ENCODE measurements around the gene TMTC1. TPM values are rescaled to one million over a fixed set of nuclear protein-coding genes. Genes with fewer than 3 reads are reported as not detected.

The TMTC1 gene
- total RNA-seq, 2 donors from 2014 or later = 3.3 to 6.3 TPM

DNA sequence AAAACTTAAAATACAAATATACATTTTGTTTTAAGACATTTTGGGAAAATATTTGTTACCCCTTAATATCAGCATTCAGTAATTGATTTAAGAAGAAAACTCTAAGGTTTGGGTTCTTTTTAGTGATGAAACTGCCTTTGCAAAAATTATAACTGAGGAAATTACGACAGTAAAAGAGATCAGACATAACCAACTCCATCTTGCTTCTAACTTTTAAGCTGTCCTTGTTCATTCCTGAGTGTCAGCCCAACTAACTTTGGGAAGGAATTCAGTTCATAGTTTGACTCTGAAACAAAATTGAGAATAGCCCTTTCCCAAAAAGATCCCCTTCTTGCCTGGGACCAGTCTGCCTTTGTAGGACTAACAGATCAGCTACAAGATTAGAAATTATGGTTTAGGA is 93.0 kb downstream of the TMTC1 start:
- Histone ChIP-seq H3K4me1 (no peaks in the 10 kb centered on the region), H3K9ac (ENCODE audit: low read depth in 2 of 2, low read length in 2 of 2) (no peak overlapping the region), H3K9me3 (no peaks in the 10 kb centered on the region), H3K36me3 (no peaks in the 10 kb centered on the region), H3K4me3 (no peak overlapping the region), H3K27me3 (no peaks in the 10 kb centered on the region), H3K27ac (no peak overlapping the region)
- TF ChIP-seq, protein P1, sequence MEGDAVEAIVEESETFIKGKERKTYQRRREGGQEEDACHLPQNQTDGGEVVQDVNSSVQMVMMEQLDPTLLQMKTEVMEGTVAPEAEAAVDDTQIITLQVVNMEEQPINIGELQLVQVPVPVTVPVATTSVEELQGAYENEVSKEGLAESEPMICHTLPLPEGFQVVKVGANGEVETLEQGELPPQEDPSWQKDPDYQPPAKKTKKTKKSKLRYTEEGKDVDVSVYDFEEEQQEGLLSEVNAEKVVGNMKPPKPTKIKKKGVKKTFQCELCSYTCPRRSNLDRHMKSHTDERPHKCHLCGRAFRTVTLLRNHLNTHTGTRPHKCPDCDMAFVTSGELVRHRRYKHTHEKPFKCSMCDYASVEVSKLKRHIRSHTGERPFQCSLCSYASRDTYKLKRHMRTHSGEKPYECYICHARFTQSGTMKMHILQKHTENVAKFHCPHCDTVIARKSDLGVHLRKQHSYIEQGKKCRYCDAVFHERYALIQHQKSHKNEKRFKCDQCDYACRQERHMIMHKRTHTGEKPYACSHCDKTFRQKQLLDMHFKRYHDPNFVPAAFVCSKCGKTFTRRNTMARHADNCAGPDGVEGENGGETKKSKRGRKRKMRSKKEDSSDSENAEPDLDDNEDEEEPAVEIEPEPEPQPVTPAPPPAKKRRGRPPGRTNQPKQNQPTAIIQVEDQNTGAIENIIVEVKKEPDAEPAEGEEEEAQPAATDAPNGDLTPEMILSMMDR (IDR thresholded peaks at IDR 0.05) = no peak
- intact Hi-C loops (cut with DNase I) = no loop called here
- DNase-seq = no peak

DNA sequence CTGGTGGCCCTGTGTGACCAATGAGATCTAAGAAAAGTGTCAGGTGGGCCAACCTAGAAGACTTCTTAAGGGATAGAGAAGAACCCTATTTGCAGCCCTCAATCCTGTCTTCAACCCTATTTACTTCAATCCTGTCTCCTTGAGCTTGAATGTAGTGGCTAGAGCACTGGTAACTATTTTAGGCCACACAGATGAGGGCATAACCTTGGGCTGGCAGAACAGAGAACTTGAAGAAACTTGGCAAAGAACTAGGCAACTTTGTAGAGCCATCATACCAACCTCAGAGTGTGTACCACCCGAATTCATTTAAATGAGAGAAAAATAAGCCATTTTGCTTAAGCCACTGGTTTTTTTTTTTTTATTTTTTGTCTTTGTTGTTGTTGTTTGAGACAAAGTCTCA is 94.8 kb downstream of the TMTC1 start:
- Histone ChIP-seq H3K9me3 (no peaks in the 10 kb centered on the region), H3K27me3 (no peaks in the 10 kb centered on the region), H3K36me3 (no peaks in the 10 kb centered on the region), H3K9ac (ENCODE audit: low read depth in 2 of 2, low read length in 2 of 2) (no peak overlapping the region), H3K4me1 (no peaks in the 10 kb centered on the region), H3K4me3 (no peak overlapping the region), H3K27ac (no peak overlapping the region)
- intact Hi-C loops (cut with DNase I) = no loop called here
- TF ChIP-seq, protein P1 (IDR thresholded peaks at IDR 0.05) = no peak
- no peak for DNase-seq

DNA sequence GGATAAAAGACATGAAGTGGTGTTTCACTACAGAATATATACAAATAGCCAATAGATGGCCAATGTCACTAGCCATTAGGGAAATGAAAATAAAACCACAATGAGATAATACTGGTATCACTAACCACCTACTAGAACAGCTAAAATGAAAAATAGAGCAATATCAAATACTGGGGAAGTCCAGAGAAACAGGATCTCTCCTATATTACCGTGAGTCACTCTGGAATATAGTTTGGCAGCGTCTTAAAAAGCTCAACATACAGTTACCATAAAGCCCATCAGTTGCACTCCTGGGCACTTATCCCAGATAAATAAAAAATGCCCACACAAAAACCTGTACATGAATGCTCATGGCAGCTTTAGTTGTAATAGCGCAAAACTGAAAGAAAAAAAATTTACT is 101.7 kb downstream of the TMTC1 start:
- no peaks in the 10 kb centered on the region for H3K27me3 ChIP-seq
- no peak overlapping the region for H3K9ac ChIP-seq (ENCODE audit: low read depth in 2 of 2, low read length in 2 of 2)
- intact Hi-C loops (cut with DNase I) = no loop called here
- H3K4me3 ChIP-seq = no peak overlapping the region
- no peak overlapping the region for H3K27ac ChIP-seq
- H3K36me3 ChIP-seq = no peaks in the 10 kb centered on the region
- no peaks in the 10 kb centered on the region for H3K4me1 ChIP-seq
- TF ChIP-seq, protein P1 (IDR thresholded peaks at IDR 0.05) = no peak
- no peak for DNase-seq
- no peaks in the 10 kb centered on the region for H3K9me3 ChIP-seq

DNA sequence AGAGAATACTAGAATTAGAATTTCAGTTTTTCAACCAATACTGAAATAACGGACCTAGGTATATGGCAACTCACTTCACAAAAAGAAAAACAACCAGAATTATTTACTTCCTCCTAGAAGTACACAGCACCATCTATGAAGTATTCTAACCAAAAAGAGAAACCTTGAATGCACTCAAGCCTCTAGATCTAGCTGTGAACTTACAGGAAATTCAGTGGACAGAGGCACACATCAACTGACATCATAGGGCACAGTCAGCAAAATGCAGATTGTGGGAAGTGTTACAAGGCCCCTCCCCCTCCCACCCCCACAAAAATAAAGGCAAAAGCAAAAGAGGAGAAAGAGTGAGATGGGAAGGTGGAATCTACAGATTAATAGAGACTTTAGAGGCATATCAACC is 102.4 kb downstream of the TMTC1 start:
- Histone ChIP-seq H3K36me3 (no peaks in the 10 kb centered on the region), H3K4me3 (no peak overlapping the region), H3K4me1 (no peaks in the 10 kb centered on the region), H3K27ac (no peak overlapping the region), H3K9ac (ENCODE audit: low read depth in 2 of 2, low read length in 2 of 2) (no peak overlapping the region), H3K27me3 (no peaks in the 10 kb centered on the region), H3K9me3 (no peaks in the 10 kb centered on the region)
- intact Hi-C loops (cut with DNase I) = no loop called here
- DNase-seq = no peak
- TF ChIP-seq, protein P1 (IDR thresholded peaks at IDR 0.05) = no peak

DNA sequence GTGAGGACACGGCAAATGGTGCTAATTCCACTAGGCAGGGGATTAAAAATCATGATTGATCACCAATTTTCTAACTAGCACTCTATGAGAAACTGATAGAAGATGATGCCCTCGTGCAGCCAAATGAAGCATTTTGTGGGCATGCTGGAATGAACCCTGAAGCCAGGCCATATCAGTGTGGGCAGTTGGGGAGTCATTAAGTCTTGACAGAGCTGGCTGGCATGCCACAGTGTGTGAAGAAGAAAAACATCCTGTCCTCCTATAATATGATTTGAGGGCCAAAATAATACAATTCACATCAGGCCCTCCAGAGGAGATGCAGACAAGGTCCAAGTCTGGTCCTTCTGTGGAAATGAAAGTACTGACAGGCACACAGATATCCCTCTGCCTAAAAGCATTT is 107.1 kb downstream of the TMTC1 start:
- no peak for DNase-seq
- no peaks in the 10 kb centered on the region for H3K9me3 ChIP-seq
- H3K27ac ChIP-seq = no peak overlapping the region
- no peaks in the 10 kb centered on the region for H3K27me3 ChIP-seq
- H3K4me3 ChIP-seq = no peak overlapping the region
- no peaks in the 10 kb centered on the region for H3K4me1 ChIP-seq
- TF ChIP-seq, protein P1 (IDR thresholded peaks at IDR 0.05) = no peak
- no peaks in the 10 kb centered on the region for H3K36me3 ChIP-seq
- intact Hi-C loops (cut with DNase I) = no loop called here
- H3K9ac ChIP-seq (ENCODE audit: low read depth in 2 of 2, low read length in 2 of 2) = no peak overlapping the region

DNA sequence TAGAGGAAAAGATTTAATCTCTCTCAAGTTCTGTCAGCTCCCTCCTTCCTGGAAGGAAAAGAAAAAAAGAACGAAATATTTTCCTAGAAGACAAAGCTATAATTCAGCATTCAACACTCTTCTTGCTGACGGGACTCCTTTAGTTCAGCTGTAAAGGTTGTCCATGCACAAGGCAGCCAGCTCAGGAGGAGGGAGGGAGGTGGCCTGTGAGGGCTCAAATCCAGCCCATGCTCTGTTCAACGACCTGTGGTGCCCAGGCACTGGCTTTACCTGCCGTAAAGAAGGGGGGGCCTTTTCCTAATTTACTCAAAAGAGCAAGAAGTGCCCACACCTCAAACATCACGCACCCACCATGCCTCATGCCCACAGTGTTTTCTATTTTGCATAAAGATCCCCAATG is 109.3 kb downstream of the TMTC1 start:
- TF ChIP-seq, protein P1 (IDR thresholded peaks at IDR 0.05) = no peak
- no peaks in the 10 kb centered on the region for H3K36me3 ChIP-seq
- no peaks in the 10 kb centered on the region for H3K4me1 ChIP-seq

More for the DNA sequence above, 109.3 kb downstream of the TMTC1 start:
- DNase-seq = no peak
- H3K27ac ChIP-seq = no peak overlapping the region
- no peak overlapping the region for H3K9ac ChIP-seq (ENCODE audit: low read depth in 2 of 2, low read length in 2 of 2)
- H3K27me3 ChIP-seq = no peaks in the 10 kb centered on the region
- H3K4me3 ChIP-seq = no peak overlapping the region
- intact Hi-C loops (cut with DNase I) = no loop called here
- H3K9me3 ChIP-seq = no peaks in the 10 kb centered on the region
